CD4-positive, alpha-beta T cell treated with Interleukin-1 beta for 1 hour (primary cell): ENCODE measurements around the gene EPHA1.

Source experiments
- DNase-seq, 2 donors: peaks; one replicate each; pipeline ENCODE4 v3.0.0-alpha.2; 2020 to 2022

The EPHA1 gene

GRCh38 chr7:143387156-143387975, 21.3 kb downstream of the EPHA1 start:
- DNase-seq: no peak

GRCh38 chr7:143385891-143386781, 22.5 kb downstream of the EPHA1 start:
- DNase-seq: peak; percentile 45 to 62

GRCh38 chr7:143384661-143385631, 23.7 kb downstream of the EPHA1 start:
- no peak for DNase-seq

- DNase-seq: no peak
Observed at GRCh38 chr7:143384148-143384547, 24.5 kb downstream of the EPHA1 start.

GRCh38 chr7:143383642-143383957, 25.1 kb downstream of the EPHA1 start:
- no peak for DNase-seq

GRCh38 chr7:143382791-143383641, 25.6 kb downstream of the EPHA1 start:
- DNase-seq: peak in 1 of 2 donors; percentile 25

- DNase-seq: no peak
Observed at GRCh38 chr7:143382126-143382790, 26.4 kb downstream of the EPHA1 start.

- no peak for DNase-seq
Observed at GRCh38 chr7:143381427-143382125, 27.1 kb downstream of the EPHA1 start.

GRCh38 chr7:143380646-143381426, 27.8 kb downstream of the EPHA1 start, which contains the start of gene ZYX:
Gene ZYX, plus strand, starts transcription at chr7:143381345. Its CDS starts 227 bp downstream, at chr7:143381572.
- DNase-seq: peak; percentile 84 to 88

- DNase-seq: peak; percentile 88 to 91
Observed at GRCh38 chr7:143380260-143380645, 28.4 kb downstream of the EPHA1 start.

GRCh38 chr7:143379611-143380259, 28.9 kb downstream of the EPHA1 start:
- peak in 1 of 2 donors; percentile 31 for DNase-seq

GRCh38 chr7:143376396-143376795, 32.3 kb downstream of the EPHA1 start:
- DNase-seq: no peak

GRCh38 chr7:143375298-143376034, 33.2 kb downstream of the EPHA1 start:
- DNase-seq: peak; percentile 63 to 64

- DNase-seq: no peak
Observed at GRCh38 chr7:143374561-143374960, 34.1 kb downstream of the EPHA1 start.

GRCh38 chr7:143373255-143373794, 35.3 kb downstream of the EPHA1 start:
- no peak for DNase-seq

- peak; percentile 54 to 66 for DNase-seq
Observed at GRCh38 chr7:143372070-143372469, 36.6 kb downstream of the EPHA1 start.

GRCh38 chr7:143369678-143370651, 38.7 kb downstream of the EPHA1 start:
- no peak for DNase-seq
